Fibroblast of pulmonary artery (primary cell): ENCODE results near the gene TCERG1L.

Experiments
- DNase-seq: peaks from one replicate; pipeline ENCODE4 v3.0.0-alpha.2; 2010; ENCODE audit warnings: low read depth
- H3K4me3 ChIP-seq: replicated peaks from 2 replicates; pipeline ENCODE4 v1.5.1; 2011; ENCODE audit warnings: low read depth, mild to moderate bottlenecking, control low read depth, low read length, moderate library complexity
- TF ChIP-seq, protein P1 (sequence below): IDR thresholded peaks from 2 replicates; pipeline ENCODE4 v1.5.1; 2011; ENCODE audit warnings: mild to moderate bottlenecking, control low read depth, low read length, inconsistent platforms; ENCODE audit errors: missing control alignments

TCERG1L gene

DNA sequence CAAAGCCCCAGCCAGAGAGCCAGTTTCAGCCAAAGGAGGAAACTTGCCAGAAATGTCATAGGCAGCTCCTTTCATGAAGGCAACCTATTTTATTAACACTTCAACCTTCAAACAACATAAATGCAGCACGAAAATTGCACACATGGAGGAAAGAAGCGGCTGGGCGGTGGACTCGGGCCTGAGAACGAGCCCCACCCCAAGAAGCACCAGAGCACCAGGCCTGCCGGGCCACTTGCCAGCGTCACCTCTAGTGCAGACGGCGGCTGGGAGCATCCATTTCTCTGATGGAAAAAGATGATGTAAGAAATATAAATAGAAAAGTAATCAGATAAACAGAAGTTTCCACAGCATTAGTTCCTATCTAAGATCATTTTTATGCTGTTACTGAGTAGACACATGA is 100.0 kb downstream of the TCERG1L start:
- TF ChIP-seq, protein P1, sequence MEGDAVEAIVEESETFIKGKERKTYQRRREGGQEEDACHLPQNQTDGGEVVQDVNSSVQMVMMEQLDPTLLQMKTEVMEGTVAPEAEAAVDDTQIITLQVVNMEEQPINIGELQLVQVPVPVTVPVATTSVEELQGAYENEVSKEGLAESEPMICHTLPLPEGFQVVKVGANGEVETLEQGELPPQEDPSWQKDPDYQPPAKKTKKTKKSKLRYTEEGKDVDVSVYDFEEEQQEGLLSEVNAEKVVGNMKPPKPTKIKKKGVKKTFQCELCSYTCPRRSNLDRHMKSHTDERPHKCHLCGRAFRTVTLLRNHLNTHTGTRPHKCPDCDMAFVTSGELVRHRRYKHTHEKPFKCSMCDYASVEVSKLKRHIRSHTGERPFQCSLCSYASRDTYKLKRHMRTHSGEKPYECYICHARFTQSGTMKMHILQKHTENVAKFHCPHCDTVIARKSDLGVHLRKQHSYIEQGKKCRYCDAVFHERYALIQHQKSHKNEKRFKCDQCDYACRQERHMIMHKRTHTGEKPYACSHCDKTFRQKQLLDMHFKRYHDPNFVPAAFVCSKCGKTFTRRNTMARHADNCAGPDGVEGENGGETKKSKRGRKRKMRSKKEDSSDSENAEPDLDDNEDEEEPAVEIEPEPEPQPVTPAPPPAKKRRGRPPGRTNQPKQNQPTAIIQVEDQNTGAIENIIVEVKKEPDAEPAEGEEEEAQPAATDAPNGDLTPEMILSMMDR: no peak
- no peak overlapping the region for H3K4me3 ChIP-seq
- DNase-seq: no peak

DNA sequence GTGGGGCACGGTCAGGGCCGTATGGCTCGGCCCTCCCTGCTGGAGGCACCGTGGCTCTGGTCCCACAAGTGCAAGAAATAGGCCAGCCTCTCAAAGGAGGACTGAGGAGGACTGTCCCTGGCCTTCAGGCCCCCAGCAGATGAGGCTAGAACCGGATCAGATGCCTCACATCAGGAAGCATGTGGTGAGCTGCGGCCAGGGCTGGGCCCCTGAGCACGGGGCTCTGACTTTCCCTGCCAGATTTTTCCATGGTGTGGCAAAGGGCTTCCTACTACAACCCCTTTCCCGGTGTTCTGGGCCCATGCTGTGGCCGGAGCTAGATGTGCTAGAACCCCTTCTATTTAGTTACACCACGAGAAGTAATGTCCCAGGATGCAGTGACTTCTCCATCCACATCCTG is 100.4 kb downstream of the TCERG1L start:
- H3K4me3 ChIP-seq: no peak overlapping the region
- TF ChIP-seq, protein P1: no peak
- no peak for DNase-seq

DNA sequence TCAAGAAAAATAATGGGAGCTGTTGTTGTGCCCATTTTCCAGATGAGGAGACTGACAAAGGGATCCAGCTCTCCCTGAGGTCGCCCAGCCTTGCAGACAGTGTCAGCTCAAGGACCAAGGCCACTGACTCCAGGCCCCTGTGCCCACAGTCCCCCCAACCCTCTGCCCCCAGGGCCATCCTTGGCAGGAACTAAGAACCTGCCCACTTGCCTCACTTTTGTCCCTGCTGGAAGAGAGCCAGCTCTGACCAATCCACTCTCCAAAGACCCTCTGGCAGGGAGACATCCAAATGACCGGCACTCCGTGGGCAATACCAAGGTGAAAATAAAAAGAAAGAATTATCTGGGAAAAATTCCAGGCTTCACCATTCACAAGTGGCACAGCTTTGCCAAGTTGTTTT is 101.3 kb downstream of the TCERG1L start:
- no peak overlapping the region for H3K4me3 ChIP-seq
- TF ChIP-seq, protein P1: no peak
- DNase-seq: no peak

DNA sequence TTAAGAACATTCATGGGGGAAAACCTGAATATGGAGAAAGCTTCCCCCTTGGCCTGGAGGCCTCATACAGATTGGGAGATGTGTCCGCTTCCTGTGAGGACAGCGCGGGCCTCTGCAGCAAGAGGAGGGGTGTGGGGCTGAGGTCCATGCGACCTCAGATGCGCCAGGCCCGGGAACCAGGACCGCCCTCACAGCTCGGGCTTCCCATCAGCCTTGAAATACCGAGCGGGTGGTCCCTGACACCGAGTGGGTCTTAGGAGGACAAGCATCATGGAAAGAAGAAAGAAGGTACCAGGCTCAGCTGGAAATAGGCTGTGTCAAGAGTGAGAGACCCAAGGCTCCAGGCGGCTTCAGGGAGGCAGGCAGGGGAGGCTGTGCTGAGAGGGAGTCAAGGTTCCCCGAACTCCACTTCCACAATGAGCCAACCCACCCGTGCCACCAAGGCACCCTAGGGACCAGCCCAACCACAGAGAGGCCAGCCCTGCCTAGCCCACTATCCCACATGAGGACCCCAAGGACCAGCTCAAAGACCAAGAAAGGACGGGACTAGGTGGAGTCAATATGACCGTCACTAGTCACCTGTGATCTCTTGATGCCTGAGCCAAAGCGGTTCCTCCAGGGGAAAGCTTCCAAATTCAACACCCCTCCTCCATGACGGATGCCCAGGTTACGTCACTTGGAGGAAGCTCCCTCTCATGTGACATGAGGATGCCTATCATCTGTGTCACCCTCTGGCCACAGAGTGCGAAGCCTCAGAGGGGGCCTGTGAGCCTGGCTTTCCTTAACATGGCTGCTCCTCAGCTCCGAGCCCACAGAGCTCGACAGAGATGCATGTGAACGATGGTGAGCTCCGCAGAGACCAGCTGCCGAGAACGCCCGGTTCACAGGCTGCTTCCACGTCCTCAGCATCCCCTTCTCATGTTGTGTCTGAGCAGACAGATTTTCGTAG is 103.7 kb downstream of the TCERG1L start:
- no peak overlapping the region for H3K4me3 ChIP-seq
- DNase-seq: no peak
- TF ChIP-seq, protein P1: no peak

DNA sequence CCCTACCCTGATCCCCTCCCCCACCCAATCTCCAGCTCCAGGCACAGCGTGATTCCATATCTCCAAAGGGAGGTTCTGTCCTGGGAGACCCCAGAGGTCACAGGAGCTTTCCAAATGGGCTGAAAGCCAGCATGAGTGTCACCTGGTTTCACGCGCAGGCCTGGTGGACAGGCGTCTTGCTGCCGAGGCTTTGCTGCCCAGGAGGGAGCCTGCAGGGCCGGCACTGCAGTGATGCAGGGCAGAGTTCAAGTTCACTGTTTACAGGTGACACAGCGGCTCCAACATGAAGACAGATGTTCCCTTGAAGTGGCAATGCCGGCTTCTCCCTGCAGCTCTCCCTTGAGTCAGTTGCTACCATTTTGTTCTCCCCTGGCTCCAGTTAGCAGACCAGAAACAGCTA is 104.3 kb downstream of the TCERG1L start:
- TF ChIP-seq, protein P1: no peak
- H3K4me3 ChIP-seq: no peak overlapping the region
- no peak for DNase-seq

DNA sequence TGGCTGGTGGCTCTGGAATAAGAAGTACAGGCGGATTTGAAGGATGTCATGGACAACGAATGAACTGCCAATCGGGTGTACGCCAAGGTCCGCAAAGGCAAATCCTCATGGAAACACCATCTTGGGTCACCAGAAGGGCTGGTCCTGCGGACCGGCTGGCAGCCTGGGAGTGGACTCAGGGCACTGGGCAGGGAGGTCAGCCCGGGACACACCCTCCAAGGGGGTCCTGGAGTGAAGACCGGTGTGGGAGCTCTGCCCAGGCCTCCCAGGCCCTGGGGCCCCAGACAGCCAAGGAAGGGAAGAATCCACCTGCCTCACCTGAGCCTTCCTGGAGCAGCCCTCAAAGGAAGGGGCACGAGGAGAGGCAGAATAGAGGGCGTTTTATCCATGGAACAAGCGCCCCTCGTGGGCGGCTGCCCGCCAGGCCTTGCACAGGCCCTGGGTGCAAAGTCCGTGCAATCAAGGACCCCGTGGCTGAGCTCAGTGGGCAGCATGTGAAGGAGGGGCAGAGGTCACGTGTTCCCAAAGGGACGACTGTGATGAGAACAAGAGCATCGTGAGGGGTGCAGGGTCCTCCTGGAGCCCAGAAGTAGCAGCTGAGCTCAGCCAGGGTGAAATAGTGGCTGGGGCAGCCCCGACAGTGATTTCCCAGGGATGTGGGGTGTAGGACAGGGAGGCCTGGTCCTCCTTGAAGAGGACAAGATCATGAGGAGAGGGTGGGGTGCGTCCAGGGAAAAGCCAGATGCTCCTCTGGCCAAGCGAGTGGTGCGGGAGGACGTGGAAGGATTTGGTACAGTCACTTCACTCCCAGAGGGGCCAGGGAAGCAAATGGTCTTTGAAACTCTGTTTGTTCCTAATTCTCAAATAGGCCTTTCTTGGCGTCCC is 105.2 kb downstream of the TCERG1L start:
- TF ChIP-seq, protein P1: no peak
- no peak for DNase-seq

More for the DNA sequence above, 105.2 kb downstream of the TCERG1L start:
- H3K4me3 ChIP-seq: no peak overlapping the region
